AG10803 (cell line): Measurements from ENCODE around the gene GLT6D1.
"Not testable (repeated sequence)": the region's sequence is repeated elsewhere in the genome, so short reads cannot be mapped to it uniquely, and the experiment has no call there.

ENCODE experiments used
- DNase-seq: peaks from one replicate; pipeline ENCODE4 v3.0.0; 2010; ENCODE audit warnings: low read depth
- H3K4me3 ChIP-seq: 2 replicates; pipeline ENCODE4 v1.5.1; 2011; ENCODE audit warnings: mild to moderate bottlenecking, low read length, control low read depth
- TF ChIP-seq, protein P1 (sequence below): conservative IDR thresholded peaks from 2 replicates; pipeline ENCODE4 v1.5.1; 2011; ENCODE audit warnings: mild to moderate bottlenecking, low read length, control low read depth, inconsistent platforms

Gene GLT6D1

DNA sequence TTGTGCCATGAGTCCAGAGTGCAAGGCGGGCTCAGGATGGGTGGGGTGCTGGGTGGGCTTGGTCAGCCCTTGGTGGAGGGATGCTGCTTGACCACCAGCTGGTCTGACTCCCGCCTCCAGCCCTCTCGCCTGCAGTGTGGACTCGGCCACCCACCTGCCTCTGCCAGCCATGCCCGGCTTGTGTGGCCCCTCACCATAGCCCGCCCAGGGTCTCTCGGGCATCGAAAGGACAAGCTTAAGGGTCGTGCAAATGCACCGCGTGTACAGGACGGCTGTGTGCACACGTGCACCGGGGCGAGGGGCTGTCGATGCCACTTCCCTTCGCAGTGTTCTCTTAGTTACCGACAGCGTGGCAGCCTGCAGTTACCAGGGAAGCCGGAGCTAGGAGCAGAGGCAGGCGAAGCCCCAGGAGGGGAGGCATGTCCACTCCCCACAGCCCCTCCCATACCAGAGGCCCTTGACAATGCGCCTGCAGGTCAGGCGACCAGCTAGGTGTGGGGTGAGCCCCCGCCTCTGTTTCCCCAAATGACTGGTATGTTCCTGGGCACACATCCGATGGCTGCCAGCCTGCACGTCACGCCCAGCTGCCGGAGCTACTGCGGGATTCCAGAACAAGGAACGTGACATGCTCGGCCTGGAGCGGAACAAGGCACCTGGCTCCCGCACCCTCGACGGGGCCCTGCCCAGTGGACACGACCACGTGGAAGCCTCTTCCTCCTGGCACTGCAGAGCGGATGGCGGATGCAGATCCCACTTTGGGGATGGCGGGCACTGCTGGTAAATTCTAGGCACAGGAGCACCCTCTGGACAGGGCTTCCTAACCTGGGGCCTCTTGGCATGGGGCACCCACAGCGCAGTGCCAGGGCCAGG is 31.6 kb upstream of the GLT6D1 start:
- TF ChIP-seq, protein P1, sequence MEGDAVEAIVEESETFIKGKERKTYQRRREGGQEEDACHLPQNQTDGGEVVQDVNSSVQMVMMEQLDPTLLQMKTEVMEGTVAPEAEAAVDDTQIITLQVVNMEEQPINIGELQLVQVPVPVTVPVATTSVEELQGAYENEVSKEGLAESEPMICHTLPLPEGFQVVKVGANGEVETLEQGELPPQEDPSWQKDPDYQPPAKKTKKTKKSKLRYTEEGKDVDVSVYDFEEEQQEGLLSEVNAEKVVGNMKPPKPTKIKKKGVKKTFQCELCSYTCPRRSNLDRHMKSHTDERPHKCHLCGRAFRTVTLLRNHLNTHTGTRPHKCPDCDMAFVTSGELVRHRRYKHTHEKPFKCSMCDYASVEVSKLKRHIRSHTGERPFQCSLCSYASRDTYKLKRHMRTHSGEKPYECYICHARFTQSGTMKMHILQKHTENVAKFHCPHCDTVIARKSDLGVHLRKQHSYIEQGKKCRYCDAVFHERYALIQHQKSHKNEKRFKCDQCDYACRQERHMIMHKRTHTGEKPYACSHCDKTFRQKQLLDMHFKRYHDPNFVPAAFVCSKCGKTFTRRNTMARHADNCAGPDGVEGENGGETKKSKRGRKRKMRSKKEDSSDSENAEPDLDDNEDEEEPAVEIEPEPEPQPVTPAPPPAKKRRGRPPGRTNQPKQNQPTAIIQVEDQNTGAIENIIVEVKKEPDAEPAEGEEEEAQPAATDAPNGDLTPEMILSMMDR, result no peak
- no peak overlapping the region for H3K4me3 ChIP-seq
- no peak for DNase-seq

DNA sequence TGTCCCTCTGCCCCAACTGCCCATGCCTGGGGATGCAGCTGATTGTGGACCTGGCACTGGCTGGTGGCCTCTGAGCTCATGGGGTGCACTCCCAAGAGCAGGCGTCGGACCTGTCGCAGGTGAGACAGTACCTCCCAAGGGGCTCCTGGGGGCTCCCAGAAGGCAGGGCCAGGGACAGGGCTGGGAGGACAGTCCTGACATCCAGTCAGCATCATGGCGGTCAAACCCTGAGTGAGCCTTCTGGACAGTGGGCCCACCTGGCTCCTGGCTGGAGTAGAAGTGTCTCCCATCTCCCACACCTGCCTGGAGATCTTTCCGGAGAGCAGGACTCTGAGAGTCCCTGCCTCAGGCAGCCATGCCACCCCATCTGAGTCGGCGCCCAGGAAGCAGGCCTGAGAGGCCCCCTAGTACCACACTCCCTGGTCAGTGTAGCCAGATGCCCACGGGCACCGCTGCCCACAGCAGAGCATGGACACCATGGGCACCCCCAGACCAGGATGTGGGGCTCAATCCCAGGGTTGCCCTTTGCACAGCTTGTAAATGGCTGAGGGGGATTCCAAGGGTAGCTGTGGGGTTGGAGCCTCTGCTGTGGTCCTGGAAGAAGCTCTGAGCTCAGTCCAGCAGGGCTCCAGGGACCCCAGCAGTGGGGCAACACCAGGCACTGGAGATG is 30.4 kb upstream of the GLT6D1 start:
- TF ChIP-seq, protein P1, result no peak
- H3K4me3 ChIP-seq, result no peak overlapping the region
- DNase-seq, result no peak

DNA sequence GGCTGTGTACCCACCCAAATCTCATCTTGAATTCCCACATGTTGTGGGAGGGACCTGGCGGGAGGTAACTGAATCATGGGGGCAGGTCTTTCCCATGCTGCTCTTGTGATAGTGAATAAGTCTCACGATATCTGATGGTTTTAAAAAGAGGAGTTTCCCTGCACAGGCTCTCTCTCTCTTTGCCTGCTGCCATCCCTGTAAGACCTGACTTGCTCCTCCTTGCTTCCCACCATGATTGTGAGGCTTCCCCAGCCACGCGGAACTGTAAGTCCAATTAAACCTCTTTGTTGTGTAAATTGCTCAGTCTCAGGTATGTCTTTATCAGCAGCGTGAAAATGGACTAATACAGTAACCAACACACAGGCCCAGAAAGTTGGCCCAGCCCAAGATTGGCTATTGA is 29.7 kb upstream of the GLT6D1 start:
- not testable (repeated sequence) for H3K4me3 ChIP-seq, DNase-seq

DNA sequence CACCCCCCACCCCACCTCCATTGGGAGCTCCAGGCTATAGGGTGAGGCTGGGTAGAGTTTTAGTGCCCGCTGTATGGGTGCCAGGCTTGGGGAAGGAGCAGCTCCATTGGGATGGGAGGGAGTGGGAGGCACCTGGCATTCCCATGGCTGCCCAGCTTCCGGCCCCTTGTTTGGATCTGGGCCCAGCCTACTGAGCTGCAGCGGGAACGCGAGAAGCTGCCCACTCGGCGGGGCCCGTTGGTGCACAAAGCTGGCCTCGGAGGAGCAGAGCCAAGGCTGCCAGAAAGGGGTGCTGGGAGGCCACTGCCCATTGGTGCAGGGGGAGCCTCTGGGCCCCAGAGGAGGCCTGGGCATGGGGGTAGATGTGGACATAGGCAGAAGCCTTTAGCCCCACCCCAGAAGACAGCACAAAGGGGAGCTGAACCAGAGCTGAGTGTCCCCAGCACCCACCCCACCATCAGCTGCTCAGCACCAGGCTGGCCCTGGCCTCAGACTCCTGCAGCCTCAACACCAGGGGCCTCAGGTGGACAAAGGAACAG is 28.2 kb upstream of the GLT6D1 start:
- no peak for DNase-seq
- TF ChIP-seq, protein P1, result no peak
- no peak overlapping the region for H3K4me3 ChIP-seq

DNA sequence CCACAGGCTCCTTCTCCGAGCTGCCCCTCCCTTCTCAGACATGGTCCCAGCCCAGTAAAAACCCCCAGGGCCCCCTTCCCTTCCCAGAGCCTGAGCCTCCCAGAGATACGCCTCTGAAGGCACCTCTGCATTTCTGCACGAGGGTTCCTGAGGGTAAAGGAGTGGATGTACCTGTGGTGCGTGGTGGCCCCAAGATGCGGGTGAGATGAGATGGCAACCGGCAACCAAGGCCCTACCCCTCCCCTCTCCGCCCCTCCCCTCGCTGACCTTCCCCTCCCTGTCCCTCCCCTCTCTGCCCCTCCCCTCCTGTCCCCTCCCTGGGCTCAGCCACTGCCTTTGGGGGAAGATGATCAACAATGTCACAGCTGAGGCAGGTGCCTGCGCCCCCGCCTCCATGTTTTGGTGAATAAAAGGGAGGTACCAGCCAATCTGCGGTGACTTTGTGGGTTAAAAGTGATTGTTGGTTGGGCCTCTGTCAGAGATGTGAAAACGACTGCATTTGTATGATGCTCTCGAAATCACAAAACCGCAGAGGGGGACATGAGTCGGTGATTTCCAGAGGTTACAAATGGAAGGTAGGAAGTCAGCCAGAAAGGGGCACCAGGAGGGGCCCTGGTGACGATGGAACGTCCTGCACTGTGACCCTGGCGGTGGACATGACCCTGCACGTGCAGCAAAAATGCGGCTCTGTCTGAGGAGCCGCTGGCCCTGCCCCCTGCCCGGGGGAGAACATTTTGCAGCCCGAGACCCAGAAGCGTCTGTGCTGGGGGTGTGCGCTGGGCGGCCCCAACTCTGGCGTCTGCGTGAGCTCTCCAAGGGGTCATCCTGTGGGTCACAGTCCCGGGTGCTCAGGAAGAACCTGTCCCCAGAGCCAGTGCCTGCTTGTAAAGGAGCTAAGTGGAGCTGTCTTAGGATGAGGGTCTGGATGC is 27.5 kb upstream of the GLT6D1 start:
- TF ChIP-seq, protein P1, result no peak
- no peak for DNase-seq
- no peak overlapping the region for H3K4me3 ChIP-seq

DNA sequence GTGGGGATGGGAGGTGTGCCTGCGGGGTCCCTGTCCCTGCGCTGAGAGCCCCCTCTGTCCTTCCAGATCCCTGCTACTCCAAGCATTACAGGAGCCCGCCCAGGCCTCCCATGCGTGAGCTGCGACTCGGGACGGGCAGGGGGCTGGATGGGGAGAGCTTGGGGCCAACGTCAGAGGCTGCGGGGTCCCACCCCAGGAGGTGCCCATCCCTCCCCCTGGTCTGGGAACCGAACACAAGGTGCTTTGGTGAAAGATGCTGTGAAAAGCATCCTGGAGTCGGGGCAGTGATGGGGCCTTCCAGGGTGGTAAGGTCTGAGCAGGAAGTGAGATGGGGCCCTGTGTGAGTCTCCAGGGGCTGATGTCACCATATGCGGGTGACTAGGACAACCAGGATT is 26.5 kb upstream of the GLT6D1 start:
- DNase-seq, result no peak
- H3K4me3 ChIP-seq, result no peak overlapping the region
- TF ChIP-seq, protein P1, result no peak
